GM12891 (cell line): ENCODE measurements around the gene SERINC5.

Experiments used
- PAX5 ChIP-seq: IDR thresholded peaks from 2 replicates; pipeline ENCODE4 v1.6.1; 2011; ENCODE audit warnings: low read length, moderate library complexity, mild to moderate bottlenecking; ENCODE audit not compliant: insufficient read depth, severe bottlenecking
- POLR2A ChIP-seq: IDR thresholded peaks from 2 replicates; pipeline ENCODE4 v1.6.1; 2011; ENCODE audit warnings: low read depth, low read length, control low read depth
- POLR2AphosphoS5 ChIP-seq: IDR thresholded peaks from 2 replicates; pipeline ENCODE4 v1.6.1; 2011; ENCODE audit warnings: low read depth, low read length, control low read depth
- POU2F2 ChIP-seq: IDR thresholded peaks from 2 replicates; pipeline ENCODE4 v1.6.1; 2011; ENCODE audit warnings: low read depth, mild to moderate bottlenecking, control low read depth, low read length, moderate library complexity
- SPI1 ChIP-seq: IDR thresholded peaks from 2 replicates; pipeline ENCODE4 v1.6.1; 2011; ENCODE audit warnings: low read depth, low read length, control low read depth
- TAF1 ChIP-seq: IDR thresholded peaks from 2 replicates; pipeline ENCODE4 v1.6.1; 2011; ENCODE audit warnings: low read depth, low read length, control low read depth

GRCh38 chr5:80140496-80140895 lies 115.4 kb downstream of the SERINC5 start:
- no peak for TF ChIP-seq POLR2A
- no peak for TF ChIP-seq TAF1
- no peak for TF ChIP-seq SPI1
- no peak for TF ChIP-seq POLR2AphosphoS5
- TF ChIP-seq PAX5, result no peak
- no peak for TF ChIP-seq POU2F2
